ENCODE measurements around the gene LHPP.

The LHPP gene

GRCh38 chr10:124644771-124645415 is 183.3 kb downstream of the LHPP start:
- DNase-seq (ENCODE audit: low spot score), result no peak

- DNase-seq (ENCODE audit: low spot score), result no peak
Observed at GRCh38 chr10:124645467-124646095, 184.0 kb downstream of the LHPP start.

- DNase-seq (ENCODE audit: low spot score), result peak; percentile 98
Observed at GRCh38 chr10:124646483-124647352, 185.1 kb downstream of the LHPP start.

GRCh38 chr10:124647421-124648130 is 186.0 kb downstream of the LHPP start:
- DNase-seq (ENCODE audit: low spot score), result peak; percentile 82

- DNase-seq (ENCODE audit: low spot score), result no peak
Observed at GRCh38 chr10:124648131-124648475, 186.5 kb downstream of the LHPP start.

GRCh38 chr10:124648738-124649137 is 187.1 kb downstream of the LHPP start:
- peak; percentile 92 for DNase-seq (ENCODE audit: low spot score)

- DNase-seq (ENCODE audit: low spot score), result no peak
Observed at GRCh38 chr10:124649214-124649613, 187.6 kb downstream of the LHPP start.

GRCh38 chr10:124650263-124650662 is 188.6 kb downstream of the LHPP start:
- no peak for DNase-seq (ENCODE audit: low spot score)

- DNase-seq (ENCODE audit: low spot score), result no peak
Observed at GRCh38 chr10:124650820-124651401, 189.3 kb downstream of the LHPP start.

GRCh38 chr10:124651402-124651891 is 189.8 kb downstream of the LHPP start:
- DNase-seq (ENCODE audit: low spot score), result no peak

GRCh38 chr10:124652200-124652599 is 190.6 kb downstream of the LHPP start:
- DNase-seq (ENCODE audit: low spot score), result no peak

- no peak for DNase-seq (ENCODE audit: low spot score)
Observed at GRCh38 chr10:124652701-124653100, 191.1 kb downstream of the LHPP start.

- DNase-seq (ENCODE audit: low spot score), result no peak
Observed at GRCh38 chr10:124653311-124653710, 191.7 kb downstream of the LHPP start.

- no peak for DNase-seq (ENCODE audit: low spot score)
Observed at GRCh38 chr10:124653811-124654651, 192.4 kb downstream of the LHPP start.

GRCh38 chr10:124654686-124655085 is 193.1 kb downstream of the LHPP start:
- DNase-seq (ENCODE audit: low spot score), result no peak

- no peak for DNase-seq (ENCODE audit: low spot score)
Observed at GRCh38 chr10:124655191-124656112, 193.8 kb downstream of the LHPP start.

GRCh38 chr10:124656113-124656490 is 194.5 kb downstream of the LHPP start:
- no peak for DNase-seq (ENCODE audit: low spot score)

- no peak for DNase-seq (ENCODE audit: low spot score)
Observed at GRCh38 chr10:124656541-124656940, 194.9 kb downstream of the LHPP start.

- DNase-seq (ENCODE audit: low spot score), result no peak
Observed at GRCh38 chr10:124657806-124658205, 196.2 kb downstream of the LHPP start.

Data from kidney capillary endothelial cell (primary cell).